WTC11 (cell line): ENCODE data around the gene MED8. TPM values are rescaled to one million over a fixed set of nuclear protein-coding genes. Genes with fewer than 3 reads are reported as not detected.

ENCODE experiments used
- ATAC-seq: fragments of 200-7000 bp; cut with Tn5 transposase; 2 replicates; pipeline ENCODE4 v1.10.0; 2021; ENCODE audit warnings: mild to moderate bottlenecking, moderate library complexity
- CTCF ChIA-PET: fragments of 300-600 bp; sonication (Branson Sonifier 250); formaldehyde crosslinking; loops from one replicate; lab custom pipeline; 2021; ENCODE audit warnings: antibody characterized with exemption; lab: Charles Lee
- POLR2A ChIA-PET: fragments of 350-600 bp; sonication (Branson Sonifier 250); formaldehyde crosslinking; loops from one replicate; lab custom pipeline; 2021; ENCODE audit warnings: antibody characterized with exemption; lab: Charles Lee
- DNase-seq: peaks from one replicate; pipeline ENCODE4 v3.0.0; 2021; ENCODE audit warnings: low spot score
- H3K27ac Mint-ChIP-seq: 2 replicates; pipeline ENCODE4 v1.8.0; 2021; ENCODE audit warnings: mixed read lengths
- H3K27me3 Mint-ChIP-seq: 2 replicates; pipeline ENCODE4 v1.8.0; 2021; ENCODE audit warnings: low read depth, mild to moderate bottlenecking, moderate library complexity, mixed read lengths
- H3K36me3 Mint-ChIP-seq: 2 replicates; pipeline ENCODE4 v1.8.0; 2021; ENCODE audit warnings: mixed read lengths
- H3K4me1 Mint-ChIP-seq: 2 replicates; pipeline ENCODE4 v1.8.0; 2022; ENCODE audit warnings: mixed read lengths
- H3K4me3 Mint-ChIP-seq: 2 replicates; pipeline ENCODE4 v1.8.0; 2021; ENCODE audit warnings: mild to moderate bottlenecking, moderate library complexity, mixed read lengths
- H3K9me3 Mint-ChIP-seq: 2 replicates; pipeline ENCODE4 v1.8.0; 2021; ENCODE audit warnings: mixed read lengths
- ATF1 ChIP-seq: sonication (generic); formaldehyde crosslinking; IDR thresholded peaks from 2 replicates; pipeline ENCODE4 v1.8.1; 2023; ENCODE audit warnings: mild to moderate bottlenecking, moderate library complexity, missing genetic modification reagents
- CREB1 ChIP-seq: sonication (generic); formaldehyde crosslinking; IDR thresholded peaks from 2 replicates; pipeline ENCODE4 v1.8.0; 2023; ENCODE audit warnings: mild to moderate bottlenecking, missing genetic modification reagents
- CTCF ChIP-seq: fragments of 200-600 bp; IDR thresholded peaks from 2 replicates; pipeline ENCODE4 v1.8.0; 2022; ENCODE audit warnings: antibody characterized with exemption
- ERG ChIP-seq: fragments of 250-450 bp; sonication (Bioruptor Pico); IDR thresholded peaks from 2 replicates; pipeline ENCODE4 v1.8.0; 2021; ENCODE audit warnings: mild to moderate bottlenecking
- FOXK1 ChIP-seq: sonication (generic); formaldehyde crosslinking; IDR thresholded peaks from 2 replicates; pipeline ENCODE4 v1.8.0; 2022; ENCODE audit warnings: mild to moderate bottlenecking, moderate library complexity, missing genetic modification reagents
- GABPB1 ChIP-seq: sonication (generic); formaldehyde crosslinking; IDR thresholded peaks from 2 replicates; pipeline ENCODE4 v1.8.1; 2023; ENCODE audit warnings: mild to moderate bottlenecking, missing genetic modification reagents
- GRHL2 ChIP-seq: fragments of 250-450 bp; sonication (Bioruptor Pico); IDR thresholded peaks from 2 replicates; pipeline ENCODE4 v1.8.0; 2022; ENCODE audit warnings: mild to moderate bottlenecking, moderate library complexity; ENCODE audit not compliant: insufficient replicate concordance, severe bottlenecking
- KAT7 ChIP-seq: sonication (generic); formaldehyde crosslinking; IDR thresholded peaks from 2 replicates; pipeline ENCODE4 v1.8.1; 2023; ENCODE audit warnings: missing genetic modification reagents, mild to moderate bottlenecking, borderline replicate concordance
- MAX ChIP-seq: sonication (generic); formaldehyde crosslinking; IDR thresholded peaks from 2 replicates; pipeline ENCODE4 v1.8.0; 2022; ENCODE audit warnings: mild to moderate bottlenecking, missing genetic modification reagents
- MLX ChIP-seq: sonication (generic); formaldehyde crosslinking; IDR thresholded peaks from 2 replicates; pipeline ENCODE4 v1.8.1; 2023; ENCODE audit warnings: mild to moderate bottlenecking, missing genetic modification reagents, moderate library complexity
- NFYB ChIP-seq: sonication (generic); formaldehyde crosslinking; conservative IDR thresholded peaks from 2 replicates; pipeline ENCODE4 v1.8.0; 2022; ENCODE audit warnings: low read depth, missing genetic modification reagents
- NR1H2 ChIP-seq: sonication (generic); formaldehyde crosslinking; IDR thresholded peaks from 2 replicates; pipeline ENCODE4 v1.9.0; 2021; ENCODE audit warnings: mild to moderate bottlenecking, moderate library complexity, missing genetic modification reagents
- OVOL2 ChIP-seq: fragments of 250-450 bp; sonication (Bioruptor Pico); IDR thresholded peaks from 2 replicates; pipeline ENCODE4 v1.9.0; 2021; ENCODE audit warnings: mild to moderate bottlenecking, borderline replicate concordance
- RELA ChIP-seq: sonication (generic); formaldehyde crosslinking; IDR thresholded peaks from 2 replicates; pipeline ENCODE4 v1.8.1; 2022; ENCODE audit warnings: missing genetic modification reagents, mild to moderate bottlenecking, borderline replicate concordance
- SOX15 ChIP-seq: fragments of 250-450 bp; sonication (Bioruptor Pico); IDR thresholded peaks from 2 replicates; pipeline ENCODE4 v1.9.0; 2021; ENCODE audit warnings: mild to moderate bottlenecking
- TP53 ChIP-seq: sonication (generic); formaldehyde crosslinking; IDR thresholded peaks from 2 replicates; pipeline ENCODE4 v1.8.1; 2023; ENCODE audit warnings: mild to moderate bottlenecking, missing genetic modification reagents
- ZBTB43 ChIP-seq: sonication (generic); formaldehyde crosslinking; IDR thresholded peaks from 2 replicates; pipeline ENCODE4 v1.8.1; 2023; ENCODE audit warnings: mild to moderate bottlenecking, missing genetic modification reagents
- ZNF121 ChIP-seq: sonication (generic); formaldehyde crosslinking; IDR thresholded peaks from 2 replicates; pipeline ENCODE4 v1.8.0; 2023; ENCODE audit warnings: missing genetic modification reagents
- ZNF232 ChIP-seq: sonication (generic); formaldehyde crosslinking; IDR thresholded peaks from 2 replicates; pipeline ENCODE4 v1.8.0; 2022; ENCODE audit warnings: mild to moderate bottlenecking, missing genetic modification reagents
- ZNF281 ChIP-seq: sonication (generic); formaldehyde crosslinking; IDR thresholded peaks from 2 replicates; pipeline ENCODE4 v1.8.0; 2023; ENCODE audit warnings: mild to moderate bottlenecking, missing genetic modification reagents
- ZNF317 ChIP-seq: sonication (generic); formaldehyde crosslinking; IDR thresholded peaks from 2 replicates; pipeline ENCODE4 v1.8.1; 2023; ENCODE audit warnings: low read depth, mild to moderate bottlenecking, moderate library complexity, missing genetic modification reagents, borderline replicate concordance
- ZNF423 ChIP-seq: fragments of 250-450 bp; sonication (Bioruptor Pico); IDR thresholded peaks from 2 replicates; pipeline ENCODE4 v2.1.2; 2022; ENCODE audit warnings: mild to moderate bottlenecking, moderate library complexity
- ZNF425 ChIP-seq: fragments of 250-450 bp; sonication (Bioruptor Pico); conservative IDR thresholded peaks from 2 replicates; pipeline ENCODE4 v1.9.0; 2021; ENCODE audit warnings: mild to moderate bottlenecking
- ZNF512 ChIP-seq: sonication (generic); formaldehyde crosslinking; IDR thresholded peaks from 2 replicates; pipeline ENCODE4 v1.8.1; 2022; ENCODE audit warnings: missing genetic modification reagents, borderline replicate concordance
- total RNA-seq: library from RNA; stranded (reverse); gene quantifications from 3 replicates; pipeline ENCODE4 v1.2.3, GENCODE V29; 2021

MED8 gene
- total RNA-seq, 1 experiment from 2014 or later: 17.7 TPM

- H3K27ac Mint-ChIP-seq: no peak overlapping the region
- CTCF ChIA-PET: interaction anchor here (1.9 kb wide), 1 partner anchor 14 kb away, joined by 7 read pairs; no protein-coding TSS in a partner anchor
- no peak for TF ChIP-seq RELA
- no peak for TF ChIP-seq ZNF512 (CRISPR knock-in tag)
- TF ChIP-seq ZNF317: no peak
- TF ChIP-seq KAT7: no peak
- TF ChIP-seq ZNF232 (CRISPR knock-in tag): no peak
- no peak for TF ChIP-seq NFYB (CRISPR knock-in tag)
- no peak for TF ChIP-seq ATF1 (CRISPR knock-in tag)
- TF ChIP-seq, all 79 proteins: peak for 0
- H3K4me1 Mint-ChIP-seq: no peaks in the 10 kb centered on the region
- no peak for DNase-seq
- ATAC-seq: no peak
- POLR2A ChIA-PET: no interaction called here
- no peak overlapping the region for H3K4me3 Mint-ChIP-seq
- H3K36me3 Mint-ChIP-seq: peaks cover 33% of the 10 kb centered on the region
- no peaks in the 10 kb centered on the region for H3K9me3 Mint-ChIP-seq
- H3K27me3 Mint-ChIP-seq: no peaks in the 10 kb centered on the region
Observed at GRCh38 chr1:43427941-43428340, 38.3 kb upstream of the MED8 start.

- peaks cover 3% of the 10 kb centered on the region; the same call in 1 of the 2 replicates for H3K4me1 Mint-ChIP-seq
- ChIA-PET CTCF (no interaction called here), POLR2A (no interaction called here)
- peaks cover 32% of the 10 kb centered on the region for H3K36me3 Mint-ChIP-seq
- H3K27ac Mint-ChIP-seq: no peak overlapping the region
- DNase-seq (no peak), ATAC-seq (no peak)
- H3K4me3 Mint-ChIP-seq: no peak overlapping the region
- H3K9me3 Mint-ChIP-seq: no peaks in the 10 kb centered on the region
- H3K27me3 Mint-ChIP-seq: no peaks in the 10 kb centered on the region
- TF ChIP-seq ERG (CRISPR knock-in tag) (no peak), GABPB1 (CRISPR knock-in tag) (no peak), SOX15 (CRISPR knock-in tag) (no peak), NR1H2 (CRISPR knock-in tag) (no peak), FOXK1 (CRISPR knock-in tag) (no peak), ZNF121 (no peak), CREB1 (CRISPR knock-in tag) (no peak), ZNF317 (no peak), TP53 (no peak), GRHL2 (CRISPR knock-in tag) (no peak), ZNF281 (no peak), MAX (CRISPR knock-in tag) (no peak), MLX (CRISPR knock-in tag) (no peak), CTCF (no peak), ZBTB43 (CRISPR knock-in tag) (no peak), ZNF425 (no peak), ZNF423 (CRISPR knock-in tag) (no peak), OVOL2 (no peak)
Observed at GRCh38 chr1:43427524-43427923, 37.9 kb upstream of the MED8 start.
